SK-N-SH (cell line): ENCODE data around the gene SPACDR.
"Not testable (repeated sequence)": the region's sequence is repeated elsewhere in the genome, so short reads cannot be mapped to it uniquely, and the experiment has no call there.

Experiments used
- TF ChIP-seq, protein P1 (sequence below): fragments of 200-600 bp; sonication (generic); IDR thresholded peaks from 2 replicates; pipeline ENCODE4 v1.6.1; 2017; ENCODE audit warnings: antibody characterized with exemption, mild to moderate bottlenecking, moderate library complexity
- TF ChIP-seq, protein P2 (sequence below): IDR thresholded peaks from 2 replicates; pipeline ENCODE4 v1.6.1; 2012; ENCODE audit warnings: mild to moderate bottlenecking, low read depth, low read length, moderate library complexity

DNA sequence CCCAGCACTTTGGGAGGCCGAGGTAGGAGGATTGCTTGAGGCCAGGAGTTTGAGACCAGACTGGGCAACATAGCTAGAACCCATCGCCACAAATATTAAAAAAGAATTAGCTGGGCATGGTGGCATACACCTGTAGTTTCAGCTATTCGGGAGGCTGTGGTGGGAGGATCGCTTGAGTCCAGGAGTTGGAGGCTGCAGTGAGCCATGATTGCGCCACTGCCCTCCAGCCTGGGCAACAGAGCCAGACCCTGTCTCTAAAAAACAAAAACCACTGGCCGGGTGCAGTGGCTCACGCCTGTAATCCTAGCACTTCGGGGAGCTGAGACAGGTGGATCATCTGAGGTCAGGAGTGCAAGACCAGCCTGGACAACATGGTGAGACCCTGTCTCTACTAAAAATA lies 10.2 kb downstream of the SPACDR start:
- TF ChIP-seq, protein P1, sequence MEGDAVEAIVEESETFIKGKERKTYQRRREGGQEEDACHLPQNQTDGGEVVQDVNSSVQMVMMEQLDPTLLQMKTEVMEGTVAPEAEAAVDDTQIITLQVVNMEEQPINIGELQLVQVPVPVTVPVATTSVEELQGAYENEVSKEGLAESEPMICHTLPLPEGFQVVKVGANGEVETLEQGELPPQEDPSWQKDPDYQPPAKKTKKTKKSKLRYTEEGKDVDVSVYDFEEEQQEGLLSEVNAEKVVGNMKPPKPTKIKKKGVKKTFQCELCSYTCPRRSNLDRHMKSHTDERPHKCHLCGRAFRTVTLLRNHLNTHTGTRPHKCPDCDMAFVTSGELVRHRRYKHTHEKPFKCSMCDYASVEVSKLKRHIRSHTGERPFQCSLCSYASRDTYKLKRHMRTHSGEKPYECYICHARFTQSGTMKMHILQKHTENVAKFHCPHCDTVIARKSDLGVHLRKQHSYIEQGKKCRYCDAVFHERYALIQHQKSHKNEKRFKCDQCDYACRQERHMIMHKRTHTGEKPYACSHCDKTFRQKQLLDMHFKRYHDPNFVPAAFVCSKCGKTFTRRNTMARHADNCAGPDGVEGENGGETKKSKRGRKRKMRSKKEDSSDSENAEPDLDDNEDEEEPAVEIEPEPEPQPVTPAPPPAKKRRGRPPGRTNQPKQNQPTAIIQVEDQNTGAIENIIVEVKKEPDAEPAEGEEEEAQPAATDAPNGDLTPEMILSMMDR: not testable (repeated sequence)
- TF ChIP-seq, protein P2, sequence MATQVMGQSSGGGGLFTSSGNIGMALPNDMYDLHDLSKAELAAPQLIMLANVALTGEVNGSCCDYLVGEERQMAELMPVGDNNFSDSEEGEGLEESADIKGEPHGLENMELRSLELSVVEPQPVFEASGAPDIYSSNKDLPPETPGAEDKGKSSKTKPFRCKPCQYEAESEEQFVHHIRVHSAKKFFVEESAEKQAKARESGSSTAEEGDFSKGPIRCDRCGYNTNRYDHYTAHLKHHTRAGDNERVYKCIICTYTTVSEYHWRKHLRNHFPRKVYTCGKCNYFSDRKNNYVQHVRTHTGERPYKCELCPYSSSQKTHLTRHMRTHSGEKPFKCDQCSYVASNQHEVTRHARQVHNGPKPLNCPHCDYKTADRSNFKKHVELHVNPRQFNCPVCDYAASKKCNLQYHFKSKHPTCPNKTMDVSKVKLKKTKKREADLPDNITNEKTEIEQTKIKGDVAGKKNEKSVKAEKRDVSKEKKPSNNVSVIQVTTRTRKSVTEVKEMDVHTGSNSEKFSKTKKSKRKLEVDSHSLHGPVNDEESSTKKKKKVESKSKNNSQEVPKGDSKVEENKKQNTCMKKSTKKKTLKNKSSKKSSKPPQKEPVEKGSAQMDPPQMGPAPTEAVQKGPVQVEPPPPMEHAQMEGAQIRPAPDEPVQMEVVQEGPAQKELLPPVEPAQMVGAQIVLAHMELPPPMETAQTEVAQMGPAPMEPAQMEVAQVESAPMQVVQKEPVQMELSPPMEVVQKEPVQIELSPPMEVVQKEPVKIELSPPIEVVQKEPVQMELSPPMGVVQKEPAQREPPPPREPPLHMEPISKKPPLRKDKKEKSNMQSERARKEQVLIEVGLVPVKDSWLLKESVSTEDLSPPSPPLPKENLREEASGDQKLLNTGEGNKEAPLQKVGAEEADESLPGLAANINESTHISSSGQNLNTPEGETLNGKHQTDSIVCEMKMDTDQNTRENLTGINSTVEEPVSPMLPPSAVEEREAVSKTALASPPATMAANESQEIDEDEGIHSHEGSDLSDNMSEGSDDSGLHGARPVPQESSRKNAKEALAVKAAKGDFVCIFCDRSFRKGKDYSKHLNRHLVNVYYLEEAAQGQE: not testable (repeated sequence)
